Panc1 (cell line): Measurements from ENCODE around the gene NCLN. TPM values are rescaled to one million over a fixed set of nuclear protein-coding genes. Genes with fewer than 3 reads are reported as not detected.

Experiments
- ATAC-seq: fragments of 200-7000 bp; cut with Tn5 transposase; 2 replicates; pipeline ENCODE4 v1.9.1; 2020; ENCODE audit warnings: mild to moderate bottlenecking, moderate library complexity
- BruUV-seq: library from RNA; stranded (reverse); fragments of 400-500 nt; replicated peaks from 2 replicates; lab custom pipeline; 2021; lab: Mats Ljungman, UMichigan
- CTCF ChIA-PET: fragments of 300-600 bp; sonication (Branson Sonifier 250); formaldehyde crosslinking; loops from one replicate; lab custom pipeline; 2022; ENCODE audit warnings: antibody characterized with exemption; lab: Charles Lee
- POLR2A ChIA-PET: fragments of 300-600 bp; sonication (Branson Sonifier 250); formaldehyde crosslinking; loops from one replicate; lab custom pipeline; 2022; ENCODE audit warnings: antibody characterized with exemption; lab: Charles Lee
- DNase-seq: peaks from one replicate; pipeline ENCODE4 v3.0.0-alpha.2; 2010; ENCODE audit warnings: low read depth, low spot score
- H3K27ac ChIP-seq: 2 replicates; pipeline ENCODE4 v1.5.1; 2011; ENCODE audit warnings: mild to moderate bottlenecking, low read length, inconsistent platforms
- H3K27me3 ChIP-seq: fragments of 200-500 bp; sonication (Bioruptor generic); 2 replicates; pipeline ENCODE4 v1.6.0; 2014; ENCODE audit warnings: low read length, inconsistent platforms; ENCODE audit not compliant: control insufficient read depth, insufficient read depth
- H3K36me3 ChIP-seq: fragments of 200-500 bp; sonication (Bioruptor generic); 2 replicates; pipeline ENCODE4 v1.5.1; 2014; ENCODE audit warnings: inconsistent platforms, mild to moderate bottlenecking, low read length, moderate library complexity; ENCODE audit not compliant: control insufficient read depth, insufficient read depth
- H3K4me1 ChIP-seq: 2 replicates; pipeline ENCODE4 v1.5.1; 2011; ENCODE audit warnings: inconsistent platforms, mild to moderate bottlenecking, low read length, moderate library complexity; ENCODE audit not compliant: control insufficient read depth, insufficient read depth
- H3K4me3 ChIP-seq, 2 experiments: 2 replicates each; pipeline ENCODE4 v1.5.1; 2011 to 2012; ENCODE audit warnings: low read depth in 2 of 2, low read length in 2 of 2, mild to moderate bottlenecking in 2 of 2, inconsistent platforms in 1 of 2, moderate library complexity in 1 of 2
- H3K9me3 ChIP-seq: fragments of 200-500 bp; sonication (Bioruptor generic); 2 replicates; pipeline ENCODE4 v1.5.1; 2014; ENCODE audit warnings: low read depth, mild to moderate bottlenecking, inconsistent platforms, low read length, moderate library complexity; ENCODE audit not compliant: control insufficient read depth, insufficient read depth
- CTCF ChIP-seq: fragments of 450-650 bp; IDR thresholded peaks from 2 replicates; pipeline ENCODE4 v1.5.1; 2017; ENCODE audit warnings: mild to moderate bottlenecking
- POLR2AphosphoS5 ChIP-seq: IDR thresholded peaks from 2 replicates; pipeline ENCODE4 v1.6.1; 2012; ENCODE audit warnings: mild to moderate bottlenecking, low read depth, low read length, moderate library complexity
- REST ChIP-seq, 2 experiments: IDR thresholded peaks; 2 replicates each; pipeline ENCODE4 v1.6.1; 2011 to 2012; ENCODE audit warnings: low read depth in 2 of 2, control low read depth in 1 of 2, low read length in 1 of 2, mild to moderate bottlenecking in 1 of 2, moderate library complexity in 1 of 2; ENCODE audit not compliant: insufficient read depth in 1 of 2
- SIN3A ChIP-seq: IDR thresholded peaks from 2 replicates; pipeline ENCODE4 v1.6.1; 2012; ENCODE audit warnings: low read depth, mild to moderate bottlenecking, low read length, moderate library complexity, borderline replicate concordance; ENCODE audit not compliant: insufficient read depth
- TCF7L2 ChIP-seq: IDR thresholded peaks from 2 replicates; pipeline ENCODE4 v1.6.1; 2011; ENCODE audit warnings: mild to moderate bottlenecking, low read depth, low read length, inconsistent platforms
- in situ Hi-C: cut with HindIII; loops from 2 replicates; pipeline ENCODE4 v1.10.0; 2016; ENCODE audit warnings: low sequenced_read_pairs, low pct_unique_long_range_greater_than_20kb
- intact Hi-C: fragments of 100-400 bp; cut with micrococcal nuclease; formaldehyde crosslinking; loops from one replicate; pipeline ENCODE4 v1.10.0; 2022; ENCODE audit not compliant: unreplicated experiment
- total RNA-seq: library from RNA; stranded (reverse); gene quantifications from one replicate; pipeline ENCODE4 v1.2.1, GENCODE V29; 2021; ENCODE audit not compliant: unreplicated experiment

Gene NCLN
- total RNA-seq, 1 experiment from 2014 or later = 132 TPM

GRCh38 chr19:3192228-3192635, 6.5 kb downstream of the NCLN start:
- Histone ChIP-seq H3K27me3 (no peaks in the 10 kb centered on the region), H3K36me3 (no peaks in the 10 kb centered on the region), H3K4me1 (no peaks in the 10 kb centered on the region), H3K9me3 (no peaks in the 10 kb centered on the region), H3K27ac (no peak overlapping the region), H3K4me3 (no peak overlapping the region)
- in situ Hi-C loops = no loop called here
- no TSS peak for BruUV-seq
- DNase-seq (no peak), ATAC-seq (no peak)
- CTCF ChIA-PET = no interaction called here
- POLR2A ChIA-PET = no interaction called here
- intact Hi-C loops = no loop called here
- TF ChIP-seq CTCF = no peak
- no peak for TF ChIP-seq SIN3A

- H3K9me3 ChIP-seq = no peaks in the 10 kb centered on the region
- H3K36me3 ChIP-seq = no peaks in the 10 kb centered on the region
- H3K27ac ChIP-seq = no peak overlapping the region
- no peak for TF ChIP-seq CTCF
- no peak for TF ChIP-seq TCF7L2
- TF ChIP-seq REST (IDR thresholded peaks at IDR 0.05; ENCODE audit: insufficient read depth in 1 of 2, low read depth in 2 of 2, low read length in 1 of 2) = no peak
- TF ChIP-seq POLR2AphosphoS5 = no peak
- no peak for TF ChIP-seq SIN3A
- DNase-seq (no peak), ATAC-seq (no peak)
- POLR2A ChIA-PET = no interaction called here
- BruUV-seq = no TSS peak
- H3K4me1 ChIP-seq = no peaks in the 10 kb centered on the region
- H3K27me3 ChIP-seq = no peaks in the 10 kb centered on the region
- no peak overlapping the region for H3K4me3 ChIP-seq
- intact Hi-C loops (no loop called here), in situ Hi-C loops (no loop called here)
- CTCF ChIA-PET = no interaction called here
These were observed 7.0 kb downstream of the NCLN start for GRCh38 chr19:3192684-3193083.
